ENCODE results near the gene SLCO1B3. TPM values are rescaled to one million over a fixed set of nuclear protein-coding genes. Genes with fewer than 3 reads are reported as not detected.
A peak's percentile ranks its signal among the peaks of the same experiment; 100 is the strongest.

Gene SLCO1B3
- total RNA-seq, 1 experiment from 2014 or later = not detected

- BruUV-seq (replicated peaks) = no TSS peak
- POLR2A ChIA-PET = no interaction called here
- TF ChIP-seq CTCF (IDR thresholded peaks at IDR 0.05; ENCODE audit: unreplicated experiment) = no peak
- CTCF ChIA-PET = interaction anchor here (0.6 kb wide), 1 partner anchor 520 kb away, joined by 3 read pairs; no protein-coding TSS in a partner anchor
- DNase-seq (ENCODE audit: unreplicated experiment) = no peak
- Mint-ChIP-seq H3K27me3 (ENCODE audit: insufficient read depth, unreplicated experiment) (no peaks in the 10 kb centered on the region), H3K4me1 (ENCODE audit: insufficient read depth, unreplicated experiment) (no peaks in the 10 kb centered on the region), H3K9me3 (ENCODE audit: unreplicated experiment) (peaks cover 31% of the 10 kb centered on the region), H3K27ac (ENCODE audit: low read depth, unreplicated experiment) (no peak overlapping the region), H3K36me3 (ENCODE audit: insufficient read depth, unreplicated experiment) (no peaks in the 10 kb centered on the region), H3K4me3 (ENCODE audit: unreplicated experiment) (no peak overlapping the region)
- intact Hi-C loops (cut with micrococcal nuclease) = no loop called here
Observed at GRCh38 chr12:20822415-20822814, 11.9 kb downstream of the SLCO1B3 start.

DNA sequence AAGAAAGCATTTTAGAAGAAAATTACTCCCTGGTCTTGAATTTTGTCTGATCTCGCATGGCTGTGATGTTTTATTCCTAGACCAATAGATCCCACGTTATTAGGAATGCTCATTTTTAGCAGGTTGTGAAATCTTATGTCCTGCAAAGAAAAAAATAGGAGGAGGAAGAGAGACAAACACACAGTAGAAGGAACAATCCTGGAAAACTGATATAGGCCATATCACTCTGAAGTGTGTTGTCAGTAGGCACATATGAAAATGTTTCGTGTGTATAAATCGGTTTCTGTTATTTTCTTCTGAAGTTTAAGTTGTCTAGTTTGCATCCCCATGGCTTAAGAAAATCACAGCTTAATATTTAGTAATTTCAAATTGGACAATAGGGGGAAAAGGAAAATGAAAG lies 12.4 kb downstream of the SLCO1B3 start:
- H3K4me3 Mint-ChIP-seq (ENCODE audit: unreplicated experiment) = no peak overlapping the region
- POLR2A ChIA-PET = no interaction called here

GRCh38 chr12:20829919-20830318 lies 19.4 kb downstream of the SLCO1B3 start:
- no TSS peak for BruUV-seq (replicated peaks)
- H3K27ac Mint-ChIP-seq (ENCODE audit: low read depth, unreplicated experiment) = no peak overlapping the region

More for the DNA sequence above, 12.4 kb downstream of the SLCO1B3 start:
- H3K36me3 Mint-ChIP-seq (ENCODE audit: insufficient read depth, unreplicated experiment) = no peaks in the 10 kb centered on the region
- H3K9me3 Mint-ChIP-seq (ENCODE audit: unreplicated experiment) = peaks cover 31% of the 10 kb centered on the region
- CTCF ChIA-PET = interaction anchor here (0.6 kb wide), 1 partner anchor 519 kb away, joined by 3 read pairs; no protein-coding TSS in a partner anchor
- H3K27ac Mint-ChIP-seq (ENCODE audit: low read depth, unreplicated experiment) = no peak overlapping the region
- H3K27me3 Mint-ChIP-seq (ENCODE audit: insufficient read depth, unreplicated experiment) = no peaks in the 10 kb centered on the region
- no peak for DNase-seq (ENCODE audit: unreplicated experiment)
- H3K4me1 Mint-ChIP-seq (ENCODE audit: insufficient read depth, unreplicated experiment) = no peaks in the 10 kb centered on the region
- BruUV-seq (replicated peaks) = no TSS peak
- no peak for TF ChIP-seq CTCF (IDR thresholded peaks at IDR 0.05; ENCODE audit: unreplicated experiment)
- intact Hi-C loops (cut with micrococcal nuclease) = no loop called here

GRCh38 chr12:20830456-20830855 lies 20.0 kb downstream of the SLCO1B3 start:
- DNase-seq (ENCODE audit: unreplicated experiment) = peak; percentile 6
- H3K36me3 Mint-ChIP-seq (ENCODE audit: insufficient read depth, unreplicated experiment) = no peaks in the 10 kb centered on the region
- CTCF ChIA-PET = interaction anchor here (0.6 kb wide), 1 partner anchor 846 kb away, joined by 3 read pairs; no protein-coding TSS in a partner anchor
- no TSS peak for BruUV-seq (replicated peaks)
- no peak overlapping the region for H3K4me3 Mint-ChIP-seq (ENCODE audit: unreplicated experiment)
- no peak for TF ChIP-seq CTCF (IDR thresholded peaks at IDR 0.05; ENCODE audit: unreplicated experiment)
- no peaks in the 10 kb centered on the region for H3K27me3 Mint-ChIP-seq (ENCODE audit: insufficient read depth, unreplicated experiment)
- POLR2A ChIA-PET = no interaction called here
- intact Hi-C loops (cut with micrococcal nuclease) = no loop called here
- H3K9me3 Mint-ChIP-seq (ENCODE audit: unreplicated experiment) = peaks cover 7% of the 10 kb centered on the region
- no peak overlapping the region for H3K27ac Mint-ChIP-seq (ENCODE audit: low read depth, unreplicated experiment)
- H3K4me1 Mint-ChIP-seq (ENCODE audit: insufficient read depth, unreplicated experiment) = no peaks in the 10 kb centered on the region

More at GRCh38 chr12:20829919-20830318, 19.4 kb downstream of the SLCO1B3 start:
- Mint-ChIP-seq H3K9me3 (ENCODE audit: unreplicated experiment) (peaks cover 7% of the 10 kb centered on the region), H3K36me3 (ENCODE audit: insufficient read depth, unreplicated experiment) (no peaks in the 10 kb centered on the region), H3K4me3 (ENCODE audit: unreplicated experiment) (no peak overlapping the region), H3K27me3 (ENCODE audit: insufficient read depth, unreplicated experiment) (no peaks in the 10 kb centered on the region), H3K4me1 (ENCODE audit: insufficient read depth, unreplicated experiment) (no peaks in the 10 kb centered on the region)
- intact Hi-C loops (cut with micrococcal nuclease) = no loop called here
- TF ChIP-seq CTCF (IDR thresholded peaks at IDR 0.05; ENCODE audit: unreplicated experiment) = no peak
- CTCF ChIA-PET = no interaction called here
- no peak for DNase-seq (ENCODE audit: unreplicated experiment)
- POLR2A ChIA-PET = no interaction called here

Data from MCF 10A (cell line).